RCC 7860 (cell line): ENCODE results near the gene TMEM213.
A peak's percentile ranks its signal among the peaks of the same experiment; 100 is the strongest.
"Not testable (repeated sequence)": the region's sequence is repeated elsewhere in the genome, so short reads cannot be mapped to it uniquely, and the experiment has no call there.

Experiments
- DNase-seq: peaks from one replicate; pipeline ENCODE4 v3.0.0-alpha.2; 2015; ENCODE audit warnings: low spot score
- FAIRE-seq: peaks from 2 replicates; lab custom pipeline; 2012; peaks lifted over from hg19 to GRCh38; lab: Jason Lieb, UNC

TMEM213 gene

DNA sequence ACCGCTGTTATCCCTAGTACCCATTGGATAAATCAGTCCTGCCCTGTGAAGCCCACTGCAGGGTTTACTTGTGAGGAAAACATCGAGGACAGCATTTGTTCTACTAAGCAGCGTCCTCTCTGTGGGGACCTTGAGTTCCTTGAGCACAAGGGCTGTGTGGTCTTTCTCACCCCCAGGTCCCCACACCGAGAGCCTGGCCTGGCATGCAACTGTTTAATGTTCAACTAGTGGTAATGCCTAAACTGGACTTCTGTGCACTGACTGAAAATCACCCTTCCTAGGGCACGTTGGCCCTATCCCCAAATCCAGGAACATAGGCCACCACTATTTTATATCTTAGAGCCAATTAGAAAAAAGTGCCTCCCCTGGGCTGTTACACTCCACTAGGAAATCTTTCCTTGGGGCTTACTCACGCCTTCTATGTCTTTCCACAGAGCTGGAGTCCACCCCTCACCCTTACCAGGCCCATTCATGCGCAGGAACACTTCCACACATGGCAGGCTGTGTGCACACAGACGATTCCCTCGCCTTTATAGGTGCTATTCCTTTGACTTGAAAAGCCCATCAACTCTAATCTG is 1.7 kb upstream of the TMEM213 start:
- no peak for DNase-seq
- peak; percentile 91 for FAIRE-seq

DNA sequence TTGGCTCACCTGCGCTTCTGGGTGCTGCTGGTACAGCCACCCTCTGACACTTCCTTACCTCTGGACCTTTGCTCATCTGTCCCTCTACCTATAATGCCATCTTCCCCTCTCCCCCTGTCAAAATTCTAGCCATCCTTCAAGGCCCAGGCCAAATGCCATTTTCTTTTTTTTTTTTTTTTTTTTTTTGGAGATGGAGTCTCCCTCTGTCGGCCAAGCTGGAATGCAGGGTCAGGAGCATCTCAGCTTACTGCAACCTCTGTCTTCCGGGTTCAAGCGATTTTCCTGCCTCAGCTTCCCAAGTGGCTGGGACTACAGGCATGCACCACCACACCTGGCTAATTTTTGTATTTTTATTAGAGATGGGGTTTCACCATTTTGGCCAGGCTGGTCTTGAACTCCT is 748 bp upstream of the TMEM213 start:
- FAIRE-seq, DNase-seq: not testable (repeated sequence)

DNA sequence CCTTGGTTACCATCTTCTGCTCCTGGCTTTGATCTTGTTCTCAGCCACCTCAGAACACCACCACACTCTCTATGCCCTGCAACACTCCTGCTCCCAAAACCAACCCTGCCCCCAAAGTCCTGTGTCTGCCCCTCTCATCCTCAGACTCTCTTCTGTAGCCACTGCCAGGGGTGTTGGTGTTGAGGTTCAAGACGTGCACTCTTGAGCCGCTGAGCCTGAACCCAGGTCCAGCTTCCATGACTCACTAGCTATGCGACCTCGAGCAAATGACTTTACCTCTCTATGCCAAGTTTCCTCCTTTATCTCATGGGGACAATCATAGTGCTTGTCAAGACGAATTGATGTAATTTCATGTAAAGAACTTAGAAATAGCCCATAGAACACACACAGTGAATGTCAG is 1.0 kb downstream of the TMEM213 start:
- DNase-seq: no peak
- FAIRE-seq: peak; percentile 66

DNA sequence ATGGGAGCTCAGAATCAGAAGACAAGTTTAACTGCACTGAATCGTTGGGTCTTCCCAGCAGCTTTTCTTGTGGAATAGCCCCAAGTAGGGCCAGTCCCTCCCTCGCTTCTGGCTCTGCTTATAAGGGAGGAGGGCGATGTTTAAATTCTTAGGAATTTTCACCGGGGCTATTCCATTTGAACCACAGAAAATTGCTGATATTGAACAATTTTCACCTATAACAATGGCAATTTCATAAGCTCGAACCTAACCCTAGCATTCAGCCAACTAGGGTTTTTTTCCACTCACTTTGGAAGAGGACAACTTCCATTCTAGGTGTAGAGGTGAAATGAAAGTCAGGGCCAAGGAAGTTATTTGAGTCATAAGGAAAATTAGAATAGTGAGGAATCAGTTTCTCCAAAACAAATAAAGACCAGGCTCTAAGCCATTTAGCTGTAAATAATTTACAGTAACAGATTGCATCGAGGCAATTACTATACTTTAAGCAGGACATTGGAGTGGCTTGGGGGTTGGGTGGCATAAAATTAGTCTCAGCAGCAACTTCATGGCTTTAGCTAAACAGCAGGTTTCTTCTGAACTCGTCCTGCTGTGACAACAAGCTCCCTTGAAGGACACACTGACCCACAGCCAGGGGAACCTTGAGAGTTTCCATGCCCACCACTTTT is 1.7 kb downstream of the TMEM213 start:
- DNase-seq (no peak), FAIRE-seq (peak; percentile 74)

DNA sequence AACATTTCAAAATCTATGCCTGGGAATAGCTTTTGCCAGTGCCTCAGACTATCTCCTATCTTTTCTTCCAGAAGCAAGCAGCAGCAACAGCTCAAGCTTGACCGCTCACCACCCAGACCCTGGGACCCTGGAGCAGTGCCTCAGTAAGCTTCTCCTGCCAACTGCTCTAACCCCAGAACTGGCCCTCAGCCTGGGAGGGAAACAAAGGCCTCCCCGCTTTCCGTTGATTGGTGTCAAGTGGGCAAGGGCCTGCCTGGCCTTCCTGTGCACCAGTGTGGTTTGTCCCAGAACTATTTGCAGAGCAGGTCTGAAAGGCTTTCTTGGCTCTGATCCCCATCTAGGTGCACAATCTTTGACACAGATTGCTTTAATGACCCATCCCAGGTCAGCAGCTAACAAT is 3.5 kb downstream of the TMEM213 start:
- DNase-seq (no peak), FAIRE-seq (no peak)

DNA sequence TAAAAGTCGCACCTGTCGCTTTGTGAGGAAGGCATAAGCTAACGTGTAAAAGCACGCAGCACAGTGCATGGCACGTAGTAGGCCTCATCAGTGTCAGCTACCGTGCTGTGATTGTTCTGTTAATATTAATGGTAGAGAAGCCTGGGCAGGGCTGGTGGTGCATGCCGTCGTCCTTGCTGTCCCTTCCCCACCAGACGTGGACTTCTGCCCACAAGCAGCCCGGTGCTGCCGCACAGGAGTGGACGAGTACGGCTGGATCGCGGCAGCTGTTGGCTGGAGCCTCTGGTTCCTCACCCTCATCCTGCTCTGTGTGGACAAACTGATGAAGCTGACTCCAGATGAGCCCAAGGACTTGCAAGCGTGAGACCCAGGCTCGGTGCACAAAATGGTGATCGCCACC is 4.9 kb downstream of the TMEM213 start:
- FAIRE-seq: no peak
- DNase-seq: no peak

DNA sequence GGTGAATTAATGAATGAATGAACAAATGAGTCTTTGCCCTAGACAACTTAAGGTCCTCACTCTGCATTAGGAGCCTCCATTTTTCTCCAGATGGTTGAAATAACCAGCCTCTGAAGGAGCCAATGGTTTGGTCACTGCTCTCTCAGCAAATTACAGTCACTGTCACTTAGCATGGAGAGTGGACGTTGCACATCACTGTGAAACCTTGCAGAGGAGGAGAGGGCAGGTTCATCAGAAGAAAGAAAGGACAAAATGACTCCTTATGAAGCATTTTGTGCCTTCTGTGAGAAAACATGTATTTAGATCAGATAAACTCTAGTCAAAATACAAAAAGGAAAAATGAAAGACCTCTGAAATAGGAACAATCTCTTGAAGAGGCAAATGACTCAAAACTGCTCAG is 6.8 kb downstream of the TMEM213 start:
- no peak for FAIRE-seq
- DNase-seq: no peak

DNA sequence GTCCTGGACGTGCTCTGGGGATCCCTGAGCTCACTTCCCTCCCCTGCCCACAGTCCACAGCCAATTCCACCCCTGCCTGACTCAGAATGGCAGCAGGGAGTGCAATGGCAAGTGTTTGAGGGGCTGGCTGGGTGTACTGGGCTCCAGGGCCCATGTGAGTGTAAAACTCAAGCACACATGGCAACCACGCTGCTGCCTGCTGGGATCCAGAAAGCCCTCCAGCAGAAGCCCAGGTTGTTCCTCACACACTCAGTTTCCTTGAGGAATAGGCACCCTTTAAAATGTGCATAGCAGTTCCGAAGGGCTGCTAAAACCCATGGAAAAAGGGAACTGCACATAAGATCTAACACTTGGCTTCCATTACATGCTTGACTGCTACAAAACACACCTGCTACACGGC is 11.6 kb downstream of the TMEM213 start:
- DNase-seq: no peak
- no peak for FAIRE-seq

DNA sequence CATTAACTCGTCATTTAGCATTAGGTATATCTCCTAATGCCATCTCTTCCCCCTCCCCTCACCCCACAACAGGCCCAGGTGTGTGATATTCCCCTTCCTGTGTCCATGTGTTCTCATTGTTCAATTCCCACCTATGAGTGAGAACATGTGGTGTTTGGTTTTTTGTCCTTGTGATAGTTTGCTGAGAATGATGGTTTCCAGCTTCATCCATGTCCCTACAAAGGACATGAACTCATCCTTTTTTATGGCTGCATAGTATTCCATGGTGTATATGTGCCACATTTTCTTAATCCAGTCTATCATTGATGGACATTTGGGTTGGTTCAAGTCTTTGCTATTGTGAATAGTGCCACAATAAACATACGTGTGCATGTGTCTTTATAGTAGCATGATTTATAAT is 13.5 kb downstream of the TMEM213 start:
- FAIRE-seq, DNase-seq: not testable (repeated sequence)

DNA sequence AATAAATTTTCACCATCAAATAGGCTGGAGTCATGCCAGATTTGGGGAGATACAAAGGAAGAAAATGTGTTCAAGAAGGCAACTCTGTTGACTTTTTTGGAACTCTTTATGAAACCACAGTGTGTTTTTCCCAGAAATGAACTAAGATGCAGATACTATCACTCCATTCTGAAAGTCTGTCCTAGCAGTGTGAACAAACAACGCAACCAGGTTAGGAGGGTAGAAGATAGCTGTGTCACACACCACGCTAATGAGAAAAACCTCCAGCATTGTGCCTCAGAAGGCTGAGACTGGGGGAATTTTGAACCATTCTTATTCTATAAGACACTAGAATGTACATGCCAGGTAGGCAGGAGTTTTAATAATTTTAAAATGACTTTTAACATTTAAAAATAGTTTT is 16.2 kb downstream of the TMEM213 start:
- no peak for FAIRE-seq
- no peak for DNase-seq

DNA sequence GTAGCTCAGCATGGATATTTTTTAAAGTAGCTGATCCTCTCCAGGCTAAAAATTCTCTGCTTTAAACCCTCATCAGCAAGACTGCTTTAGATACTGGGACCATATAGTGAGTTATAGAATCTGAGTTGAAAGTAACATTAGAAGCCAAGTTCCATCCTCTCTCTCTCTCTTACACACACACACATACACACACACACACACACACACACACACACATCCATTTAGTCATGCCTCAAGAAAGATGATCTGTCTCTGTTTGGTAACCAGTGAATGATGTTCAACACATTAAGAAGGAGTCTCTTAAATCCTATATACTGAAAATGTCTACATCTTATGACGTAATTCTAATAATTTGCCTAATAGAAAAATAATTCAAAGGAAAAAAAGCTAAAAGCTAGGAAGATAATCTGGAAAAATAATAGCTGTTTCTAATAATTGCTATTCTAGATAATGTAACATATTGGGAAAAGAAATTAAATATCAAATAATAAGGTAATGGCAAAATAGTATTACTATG is 17.1 kb downstream of the TMEM213 start:
- peak; percentile 62 for FAIRE-seq

DNA sequence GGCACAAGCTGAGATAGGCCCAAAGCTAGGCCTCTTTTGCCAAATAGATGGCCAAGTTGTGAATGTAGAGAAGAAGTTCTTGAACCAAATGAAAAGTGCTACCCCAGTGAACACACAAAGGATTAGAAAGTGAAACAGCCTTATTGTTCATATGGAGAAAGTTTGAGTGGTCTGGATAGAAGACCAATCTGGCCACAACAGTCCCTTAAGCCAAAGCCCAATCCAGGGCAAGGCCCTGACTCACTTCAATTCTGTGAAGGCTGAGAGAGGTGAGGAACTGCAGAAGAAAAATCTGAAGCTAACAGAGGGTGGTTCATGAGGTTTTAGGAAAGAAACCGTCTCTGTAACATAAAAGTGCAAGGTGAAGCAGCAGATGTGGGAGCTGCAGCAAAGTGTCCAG is 18.9 kb downstream of the TMEM213 start:
- DNase-seq: no peak
- no peak for FAIRE-seq

More for the DNA sequence above, 17.1 kb downstream of the TMEM213 start:
- no peak for DNase-seq

DNA sequence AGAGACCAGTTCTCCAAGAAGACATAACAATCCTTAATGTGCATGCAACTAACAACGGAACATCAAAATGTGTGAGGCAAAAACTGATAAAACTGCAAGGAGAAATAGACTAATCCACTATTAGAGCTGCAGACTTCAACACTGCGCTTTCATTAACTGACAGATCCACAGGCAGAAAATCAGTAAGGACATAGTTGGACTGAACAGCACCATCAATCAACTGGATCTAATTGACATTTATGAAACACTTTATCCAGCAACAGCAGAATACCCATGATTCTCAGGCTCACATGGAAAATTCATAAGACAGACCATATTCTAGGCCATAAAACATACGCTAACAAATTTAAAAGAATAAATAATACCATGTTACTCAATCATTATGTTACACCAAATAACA is 21.8 kb downstream of the TMEM213 start:
- DNase-seq (no peak), FAIRE-seq (no peak)

DNA sequence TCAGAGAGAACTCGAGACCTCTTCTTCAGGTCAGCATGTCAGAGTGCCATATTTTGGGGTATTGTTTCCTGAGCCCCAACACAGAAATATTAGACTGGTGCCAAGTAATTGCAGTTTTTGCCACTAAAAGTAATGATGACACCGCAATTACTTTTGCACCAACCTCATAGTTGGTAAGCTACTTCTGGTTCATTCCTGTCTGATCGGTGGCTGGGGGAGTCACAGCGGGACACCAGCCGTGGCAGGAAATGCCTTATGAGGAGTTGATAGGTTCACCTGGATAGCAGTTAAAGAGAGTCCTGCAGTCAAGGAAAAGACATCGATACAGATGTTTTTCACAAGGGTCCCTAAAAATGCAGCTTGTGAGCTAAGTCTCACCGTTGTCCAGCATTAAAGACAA is 24.1 kb downstream of the TMEM213 start:
- no peak for DNase-seq
- no peak for FAIRE-seq

DNA sequence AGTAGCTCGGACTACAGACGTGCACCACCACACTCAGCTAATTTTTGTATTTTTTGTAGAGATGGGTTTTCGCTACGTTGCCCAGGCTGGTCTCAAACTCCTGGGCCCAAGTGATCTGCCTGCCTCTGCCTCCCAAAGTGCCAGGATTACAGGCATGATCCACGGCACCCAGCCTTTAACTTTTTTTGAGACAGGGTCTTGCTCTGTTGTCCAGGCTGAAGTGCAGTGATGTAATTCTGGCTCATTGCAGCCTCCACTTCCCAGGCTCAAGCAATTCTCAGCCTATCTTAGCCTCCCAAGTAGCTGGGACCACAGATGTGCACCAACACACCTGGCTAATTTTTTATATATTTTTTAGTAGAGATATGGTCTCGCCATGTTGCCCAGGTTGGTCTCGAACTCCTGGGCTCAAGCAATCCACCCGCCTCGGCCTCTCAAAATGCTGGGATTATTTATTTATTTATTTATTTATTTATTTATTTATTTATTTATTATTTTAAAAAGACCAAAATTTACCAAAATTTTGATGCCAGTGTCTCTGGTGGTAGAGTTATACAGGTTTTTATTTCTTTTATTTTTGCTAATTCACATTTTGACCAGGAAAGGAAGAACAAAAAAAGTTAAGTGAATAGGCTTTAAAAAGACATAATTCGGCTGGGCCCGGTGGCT is 25.2 kb downstream of the TMEM213 start:
- DNase-seq (no peak), FAIRE-seq (no peak)

DNA sequence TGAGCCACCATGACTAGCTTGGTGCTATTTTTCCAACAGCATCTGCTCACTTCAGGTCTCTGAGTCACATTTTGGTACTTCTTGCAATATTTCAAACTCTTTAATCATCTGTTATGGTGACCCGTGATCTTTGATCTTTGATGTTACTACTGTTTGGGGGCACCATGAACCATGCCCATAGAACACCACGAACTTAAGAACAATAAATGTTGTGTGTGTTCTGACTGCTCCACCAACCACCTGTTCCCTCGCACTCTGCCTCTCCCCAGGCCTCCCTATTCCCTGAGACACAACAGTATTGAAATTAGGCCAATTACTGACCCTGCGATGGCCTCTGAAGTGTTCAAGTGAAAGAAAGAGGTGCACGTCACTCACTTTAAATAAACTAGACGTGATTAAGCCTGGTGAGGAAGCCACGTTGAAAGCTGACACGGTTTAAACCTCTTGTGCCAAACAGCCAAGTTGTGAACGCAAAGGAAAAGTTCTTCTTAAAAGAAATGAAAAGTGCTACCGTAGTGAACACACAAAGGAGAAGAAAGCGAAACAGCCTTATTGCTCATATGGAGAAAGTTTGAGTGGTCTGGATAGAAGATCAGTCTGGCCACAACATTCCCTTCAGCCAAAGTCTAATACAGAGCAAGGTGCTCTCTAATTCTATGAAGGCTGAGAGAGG is 27.4 kb downstream of the TMEM213 start:
- no peak for FAIRE-seq
- DNase-seq: no peak

DNA sequence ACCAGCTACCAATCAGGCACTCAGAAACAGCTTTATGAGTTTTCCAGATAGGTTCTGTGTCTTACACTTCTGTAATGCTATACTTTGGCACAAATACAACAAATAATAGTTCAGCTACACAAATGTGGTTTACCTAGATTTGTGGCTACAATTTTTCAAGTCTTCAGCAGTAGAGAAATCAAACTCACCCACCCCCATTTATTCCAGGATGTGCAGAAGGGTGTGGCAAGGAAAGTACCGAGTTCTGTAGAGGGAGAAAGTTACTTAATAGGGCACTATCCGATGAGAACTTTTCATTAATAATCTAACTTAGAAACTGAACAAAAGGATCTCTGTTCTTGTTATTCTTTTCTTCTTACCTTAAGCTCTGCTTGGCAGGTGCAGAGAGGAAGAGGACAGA is 30.5 kb downstream of the TMEM213 start:
- FAIRE-seq: no peak
- no peak for DNase-seq

DNA sequence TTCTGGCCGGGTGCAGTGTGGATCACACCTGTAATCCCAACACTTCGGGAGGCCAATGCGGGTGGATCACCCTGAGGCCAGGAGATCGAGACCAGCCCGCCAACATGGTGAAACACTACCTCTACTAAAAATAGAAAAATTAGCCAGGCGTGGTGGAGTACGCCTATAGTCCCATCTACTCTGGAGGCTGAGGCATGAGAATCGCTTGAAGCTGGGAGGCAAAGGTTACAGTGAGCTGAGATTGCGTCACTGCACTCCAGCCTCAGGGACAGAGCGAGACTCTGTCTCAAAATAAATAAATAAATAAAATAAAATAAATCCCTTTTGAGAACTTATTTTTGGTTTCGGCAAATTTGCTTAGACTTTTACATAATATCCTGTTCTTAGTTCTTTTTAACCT is 31.5 kb downstream of the TMEM213 start:
- DNase-seq: no peak

DNA sequence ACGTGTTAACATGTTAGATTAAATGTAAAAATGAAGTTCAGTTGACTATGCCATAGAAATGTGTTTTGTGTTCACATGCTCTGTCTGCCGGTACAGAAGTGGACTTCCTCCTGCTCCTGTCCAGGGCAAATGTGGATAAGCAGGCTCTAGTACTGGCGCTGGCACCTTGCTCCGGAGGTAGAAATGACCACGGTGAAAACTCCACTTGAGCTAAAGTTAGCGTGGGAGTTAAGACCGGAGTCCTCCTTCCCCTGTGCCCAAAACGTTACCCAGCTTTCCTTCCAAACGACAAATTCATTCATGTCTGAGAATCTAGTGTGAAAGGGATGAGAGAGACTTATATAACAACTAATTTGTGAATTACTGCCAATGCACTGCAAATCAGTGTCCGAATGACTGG is 35.2 kb downstream of the TMEM213 start:
- FAIRE-seq (no peak), DNase-seq (no peak)

More for the DNA sequence above, 31.5 kb downstream of the TMEM213 start:
- no peak for FAIRE-seq

DNA sequence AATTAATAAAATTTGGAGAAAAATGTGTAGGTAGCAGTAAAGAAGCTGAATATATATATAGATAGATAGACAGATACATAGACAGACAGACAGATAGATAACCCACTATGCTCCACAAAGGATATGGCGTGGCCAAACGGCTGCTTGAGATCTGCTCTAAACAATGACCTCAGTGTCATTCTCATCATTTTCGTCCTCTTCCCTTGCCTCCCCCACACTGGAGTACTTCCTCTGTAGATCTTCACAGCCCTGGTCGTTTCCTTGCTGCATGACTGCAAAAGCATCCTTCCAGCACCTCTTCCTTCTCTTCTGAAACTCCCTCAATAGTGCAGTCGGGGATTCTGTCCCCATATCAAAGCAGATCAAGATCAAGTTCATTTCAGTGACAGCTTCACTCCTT is 35.8 kb downstream of the TMEM213 start:
- DNase-seq (no peak), FAIRE-seq (no peak)

DNA sequence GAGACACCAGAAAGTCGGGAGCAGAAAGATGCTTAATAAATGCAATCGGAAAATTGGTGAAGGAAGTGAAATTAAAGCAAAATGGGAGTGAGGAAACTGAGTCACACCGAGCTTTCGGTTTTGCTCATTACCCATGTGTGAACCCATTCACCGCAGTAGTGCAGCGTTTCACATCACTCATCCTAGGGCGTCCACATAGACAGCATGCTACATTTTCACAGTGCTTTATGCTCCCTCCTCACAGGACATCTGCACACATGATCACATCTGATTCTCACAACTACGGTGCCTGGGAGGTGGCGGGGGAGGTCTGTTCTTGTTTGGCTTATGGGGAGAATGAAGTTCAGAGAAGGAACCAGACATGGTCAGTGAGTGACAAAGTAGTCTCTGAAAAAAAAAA is 36.8 kb downstream of the TMEM213 start:
- no peak for DNase-seq
- no peak for FAIRE-seq

DNA sequence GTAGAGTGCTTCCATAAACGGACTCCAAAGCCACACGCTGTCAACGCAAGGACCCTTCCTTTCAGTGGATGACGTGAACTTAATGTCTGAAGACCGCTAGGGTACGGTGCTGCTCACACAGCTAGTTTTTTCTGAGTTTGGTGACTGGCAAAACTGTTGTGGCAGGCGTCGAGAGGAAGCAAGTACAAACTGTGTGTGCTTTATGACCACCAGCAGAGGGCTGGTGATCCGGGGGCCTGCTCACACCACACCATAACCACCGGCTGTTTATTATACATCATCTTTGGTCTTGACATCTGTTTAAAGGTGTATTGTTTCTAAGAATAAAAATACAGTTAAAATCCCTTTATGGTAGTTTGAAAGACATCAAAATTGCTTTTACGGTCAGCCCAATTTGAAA is 37.3 kb downstream of the TMEM213 start:
- DNase-seq (no peak), FAIRE-seq (no peak)
